Measurements from ENCODE around the gene PLEKHG5. TPM values are rescaled to one million over a fixed set of nuclear protein-coding genes. Genes with fewer than 3 reads are reported as not detected.

The PLEKHG5 gene
- total RNA-seq, 2 experiments from 2014 or later: 1.7 to 1.8 TPM

GRCh38 chr1:6471086-6471969 lies 20.1 kb downstream of the PLEKHG5 start:
- Mint-ChIP-seq H3K9me3 (no peaks in the 10 kb centered on the region), H3K36me3 (ENCODE audit: low read depth) (no peaks in the 10 kb centered on the region), H3K27ac (no peak overlapping the region), H3K4me1 (ENCODE audit: low read depth) (peaks cover 2% of the 10 kb centered on the region), H3K4me3 (no peak overlapping the region), H3K27me3 (no peaks in the 10 kb centered on the region)
- ChIA-PET POLR2A (no interaction called here), CTCF (interaction anchor here (0.8 to 2.6 kb wide), 9 partner anchors 9 to 48 kb away, joined by 3 to 10 read pairs (median 4); no protein-coding TSS in a partner anchor)
- no peak for TF ChIP-seq CTCF (IDR thresholded peaks at IDR 0.05)
- ATAC-seq (no peak), DNase-seq (no peak)
- intact Hi-C loops (cut with micrococcal nuclease): no loop called here

- CTCF ChIA-PET: interaction anchor here (1.9 to 2.1 kb wide), 2 partner anchors 22 to 47 kb away, joined by 4 to 6 read pairs; no protein-coding TSS in a partner anchor
- no peak for TF ChIP-seq CTCF (IDR thresholded peaks at IDR 0.05)
- intact Hi-C loops (cut with micrococcal nuclease): no loop called here
- no peaks in the 10 kb centered on the region for H3K27me3 Mint-ChIP-seq
- no peak for DNase-seq
- H3K36me3 Mint-ChIP-seq (ENCODE audit: low read depth): no peaks in the 10 kb centered on the region
- H3K4me3 Mint-ChIP-seq: no peak overlapping the region
- H3K27ac Mint-ChIP-seq: no peak overlapping the region
- H3K4me1 Mint-ChIP-seq (ENCODE audit: low read depth): no peaks in the 10 kb centered on the region
- POLR2A ChIA-PET: interaction anchor here (0.7 kb wide), 1 partner anchor 20 kb away, joined by 3 read pairs; no protein-coding TSS in a partner anchor
- H3K9me3 Mint-ChIP-seq: no peaks in the 10 kb centered on the region
- ATAC-seq: no peak
These were observed 21.1 kb downstream of the PLEKHG5 start for GRCh38 chr1:6470132-6471085.

- no peak overlapping the region for H3K4me3 Mint-ChIP-seq
- DNase-seq: no peak
- H3K36me3 Mint-ChIP-seq (ENCODE audit: low read depth): peaks cover 7% of the 10 kb centered on the region
- H3K27me3 Mint-ChIP-seq: no peaks in the 10 kb centered on the region
- TF ChIP-seq CTCF (IDR thresholded peaks at IDR 0.05): no peak
- no peak overlapping the region for H3K27ac Mint-ChIP-seq
- intact Hi-C loops (cut with micrococcal nuclease): no loop called here
- ChIA-PET POLR2A (no interaction called here), CTCF (interaction anchor here (0.8 to 3.9 kb wide), 6 partner anchors 8 to 46 kb away, joined by 3 to 38 read pairs (median 5); no protein-coding TSS in a partner anchor)
- H3K4me1 Mint-ChIP-seq (ENCODE audit: low read depth): peaks cover 7% of the 10 kb centered on the region
- no peak for ATAC-seq
- H3K9me3 Mint-ChIP-seq: no peaks in the 10 kb centered on the region
These were observed 22.6 kb downstream of the PLEKHG5 start for GRCh38 chr1:6468729-6469461.

GRCh38 chr1:6467744-6468688 lies 23.5 kb downstream of the PLEKHG5 start:
- H3K27ac Mint-ChIP-seq: no peak overlapping the region
- intact Hi-C loops (cut with micrococcal nuclease): no loop called here
- H3K36me3 Mint-ChIP-seq (ENCODE audit: low read depth): peaks cover 11% of the 10 kb centered on the region
- H3K4me3 Mint-ChIP-seq: no peak overlapping the region
- POLR2A ChIA-PET: no interaction called here
- no peaks in the 10 kb centered on the region for H3K9me3 Mint-ChIP-seq
- no peak for DNase-seq
- ATAC-seq: no peak
- no peaks in the 10 kb centered on the region for H3K27me3 Mint-ChIP-seq
- TF ChIP-seq CTCF (IDR thresholded peaks at IDR 0.05): no peak
- CTCF ChIA-PET: interaction anchor here (0.8 to 3.9 kb wide), 5 partner anchors 9 to 27 kb away, joined by 3 to 38 read pairs (median 4); no protein-coding TSS in a partner anchor
- H3K4me1 Mint-ChIP-seq (ENCODE audit: low read depth): peaks cover 11% of the 10 kb centered on the region
